Activated CD4-positive, alpha-beta T cell treated with anti-CD3 and anti-CD28 coated beads for 36 hours (primary cell): ENCODE results near the gene SCYGR1. TPM values are rescaled to one million over a fixed set of nuclear protein-coding genes. Genes with fewer than 3 reads are reported as not detected.
"Not testable (repeated sequence)": the region's sequence is repeated elsewhere in the genome, so short reads cannot be mapped to it uniquely, and the experiment has no call there.

Experiments
- ATAC-seq: fragments of 200-7000 bp; cut with Tn5 transposase; one replicate; pipeline ENCODE4 v1.10.0; 2021; ENCODE audit warnings: mild to moderate bottlenecking, moderate library complexity
- CTCF ChIA-PET: fragments of 350-600 bp; sonication (Branson Sonifier 250); formaldehyde crosslinking; loops from one replicate; lab custom pipeline; 2021; ENCODE audit warnings: antibody characterized with exemption; lab: Charles Lee
- POLR2A ChIA-PET: fragments of 350-600 bp; sonication (Branson Sonifier 250); formaldehyde crosslinking; loops from one replicate; lab custom pipeline; 2021; ENCODE audit warnings: antibody characterized with exemption, inconsistent platforms; lab: Charles Lee
- DNase-seq: peaks from one replicate; pipeline ENCODE4 v3.0.0-alpha.2; 2020
- H3K27ac Mint-ChIP-seq: one replicate; pipeline ENCODE4 v1.8.0; 2021; ENCODE audit warnings: mixed read lengths
- H3K27me3 Mint-ChIP-seq: one replicate; pipeline ENCODE4 v1.8.0; 2021; ENCODE audit warnings: mixed read lengths
- H3K36me3 Mint-ChIP-seq: one replicate; pipeline ENCODE4 v1.8.0; 2021; ENCODE audit warnings: low read depth, mixed read lengths
- H3K4me1 Mint-ChIP-seq: one replicate; pipeline ENCODE4 v1.8.0; 2021; ENCODE audit warnings: mixed read lengths
- H3K4me3 Mint-ChIP-seq: one replicate; pipeline ENCODE4 v1.8.0; 2021; ENCODE audit warnings: mild to moderate bottlenecking, moderate library complexity, mixed read lengths
- H3K9me3 Mint-ChIP-seq: one replicate; pipeline ENCODE4 v1.8.0; 2021; ENCODE audit warnings: low read depth, mixed read lengths
- intact Hi-C, 2 experiments: fragments of 100-400 bp; cut with DNase I in 1 of 2; cut with micrococcal nuclease in 1 of 2; formaldehyde crosslinking; loops; one replicate each; pipeline versions ENCODE4 v1.14.2 to v1.15.1; 2022 to 2024; cut with DNase I, micrococcal nuclease
- total RNA-seq, 2 experiments: library from RNA; stranded (reverse); gene quantifications; one replicate each; pipeline ENCODE4 v1.2.3, GENCODE V29; 2021

Gene SCYGR1
- total RNA-seq, result not detected

GRCh38 chr2:227387583-227387982 lies at the start of gene SCYGR1:
Gene SCYGR1 (minus strand): TSS chr2:227387949. CDS start chr2:227387949, 0 bp downstream.
- CTCF ChIA-PET, result interaction anchor here (0.5 kb wide), 1 partner anchor 250 kb away, joined by 5 read pairs; no protein-coding TSS in a partner anchor
- H3K27me3 Mint-ChIP-seq, H3K36me3 Mint-ChIP-seq, H3K27ac Mint-ChIP-seq, H3K9me3 Mint-ChIP-seq, intact Hi-C loops, H3K4me3 Mint-ChIP-seq, POLR2A ChIA-PET, DNase-seq, ATAC-seq: not testable (repeated sequence)
- peaks cover 14% of the 10 kb centered on the region for H3K4me1 Mint-ChIP-seq

GRCh38 chr2:227436436-227437174 lies 48.9 kb upstream of the SCYGR1 start:
- H3K4me3 Mint-ChIP-seq, result no peak overlapping the region

GRCh38 chr2:227433171-227433570 lies 45.4 kb upstream of the SCYGR1 start:
- Mint-ChIP-seq H3K4me1 (peaks cover 4% of the 10 kb centered on the region), H3K36me3 (peaks cover 14% of the 10 kb centered on the region), H3K4me3 (no peak overlapping the region), H3K27me3 (no peaks in the 10 kb centered on the region), H3K27ac (no peak overlapping the region), H3K9me3 (peaks cover 20% of the 10 kb centered on the region)
- POLR2A ChIA-PET, result no interaction called here
- intact Hi-C loops, result no loop called here
- DNase-seq (no peak), ATAC-seq (no peak)
- CTCF ChIA-PET, result interaction anchor here (0.9 kb wide), 1 partner anchor 164 kb away, joined by 3 read pairs; no protein-coding TSS in a partner anchor

More at GRCh38 chr2:227436436-227437174, 48.9 kb upstream of the SCYGR1 start:
- ATAC-seq, result no peak
- H3K4me1 Mint-ChIP-seq, result no peaks in the 10 kb centered on the region
- H3K9me3 Mint-ChIP-seq, result peaks cover 14% of the 10 kb centered on the region
- no peak for DNase-seq
- no peaks in the 10 kb centered on the region for H3K27me3 Mint-ChIP-seq
- H3K27ac Mint-ChIP-seq, result no peak overlapping the region
- peaks cover 11% of the 10 kb centered on the region for H3K36me3 Mint-ChIP-seq
- POLR2A ChIA-PET, result no interaction called here
- CTCF ChIA-PET, result no interaction called here
- intact Hi-C loops, result no loop called here

- ChIA-PET POLR2A (no interaction called here), CTCF (no interaction called here)
- H3K27ac Mint-ChIP-seq, result no peak overlapping the region
- no peaks in the 10 kb centered on the region for H3K27me3 Mint-ChIP-seq
- H3K4me3 Mint-ChIP-seq, result no peak overlapping the region
- ATAC-seq (no peak), DNase-seq (no peak)
- intact Hi-C loops, result no loop called here
- H3K9me3 Mint-ChIP-seq, result peaks cover 20% of the 10 kb centered on the region
- H3K4me1 Mint-ChIP-seq, result peaks cover 4% of the 10 kb centered on the region
- H3K36me3 Mint-ChIP-seq, result peaks cover 14% of the 10 kb centered on the region
Measured at GRCh38 chr2:227430639-227431038, 42.9 kb upstream of the SCYGR1 start.

- Mint-ChIP-seq H3K4me1 (peaks cover 4% of the 10 kb centered on the region), H3K27me3 (no peaks in the 10 kb centered on the region), H3K27ac (no peak overlapping the region), H3K36me3 (peaks cover 14% of the 10 kb centered on the region), H3K9me3 (peaks cover 20% of the 10 kb centered on the region), H3K4me3 (no peak overlapping the region)
- ChIA-PET POLR2A (no interaction called here), CTCF (no interaction called here)
- DNase-seq, result no peak
- no peak for ATAC-seq
- intact Hi-C loops, result no loop called here
Measured at GRCh38 chr2:227428731-227429285, 41.1 kb upstream of the SCYGR1 start.

- intact Hi-C loops, result no loop called here
- no peak for ATAC-seq
- H3K27ac Mint-ChIP-seq, result no peak overlapping the region
- H3K4me3 Mint-ChIP-seq, result no peak overlapping the region
- H3K9me3 Mint-ChIP-seq, result no peaks in the 10 kb centered on the region
- H3K27me3 Mint-ChIP-seq, result no peaks in the 10 kb centered on the region
- H3K4me1 Mint-ChIP-seq, result peaks cover 4% of the 10 kb centered on the region
- CTCF ChIA-PET, result interaction anchor here (1.0 kb wide), 1 partner anchor 17 kb away, joined by 3 read pairs; no protein-coding TSS in a partner anchor
- no peak for DNase-seq
- no peaks in the 10 kb centered on the region for H3K36me3 Mint-ChIP-seq
- POLR2A ChIA-PET, result interaction anchor here (0.6 kb wide), 1 partner anchor 901 kb away, joined by 3 read pairs; no protein-coding TSS in a partner anchor
Measured at GRCh38 chr2:227423656-227424499, 36.1 kb upstream of the SCYGR1 start.

GRCh38 chr2:227420087-227421052 lies 32.6 kb upstream of the SCYGR1 start:
- Mint-ChIP-seq H3K4me1 (peaks cover 13% of the 10 kb centered on the region), H3K9me3 (no peaks in the 10 kb centered on the region), H3K36me3 (no peaks in the 10 kb centered on the region), H3K4me3 (no peak overlapping the region), H3K27ac (no peak overlapping the region), H3K27me3 (no peaks in the 10 kb centered on the region)
- ChIA-PET POLR2A (no interaction called here), CTCF (interaction anchor here (0.6 to 1.1 kb wide), 2 partner anchors 22 to 53 kb away, joined by 3 read pairs; no protein-coding TSS in a partner anchor)
- no peak for ATAC-seq
- intact Hi-C loops, result no loop called here
- no peak for DNase-seq

- no peak overlapping the region for H3K4me3 Mint-ChIP-seq
- intact Hi-C loops, result no loop called here
- H3K4me1 Mint-ChIP-seq, result peaks cover 41% of the 10 kb centered on the region
- no peaks in the 10 kb centered on the region for H3K36me3 Mint-ChIP-seq
- H3K27ac Mint-ChIP-seq, result no peak overlapping the region
- H3K9me3 Mint-ChIP-seq, result no peaks in the 10 kb centered on the region
- no peak for DNase-seq
- ChIA-PET POLR2A (no interaction called here), CTCF (no interaction called here)
- H3K27me3 Mint-ChIP-seq, result no peaks in the 10 kb centered on the region
- ATAC-seq, result no peak
Measured at GRCh38 chr2:227416701-227417100, 29.0 kb upstream of the SCYGR1 start.

GRCh38 chr2:227415538-227416424 lies 28.0 kb upstream of the SCYGR1 start:
- ATAC-seq, result no peak
- H3K4me1 Mint-ChIP-seq, result peaks cover 50% of the 10 kb centered on the region
- H3K9me3 Mint-ChIP-seq, result no peaks in the 10 kb centered on the region
- CTCF ChIA-PET, result interaction anchor here (1.2 to 1.3 kb wide), 2 partner anchors 38 to 64 kb away, joined by 4 read pairs; no protein-coding TSS in a partner anchor
- H3K36me3 Mint-ChIP-seq, result no peaks in the 10 kb centered on the region
- no peak for DNase-seq
- H3K27me3 Mint-ChIP-seq, result no peaks in the 10 kb centered on the region
- POLR2A ChIA-PET, result no interaction called here
- H3K27ac Mint-ChIP-seq, result peak overlapping the region; percentile 80
- no peak overlapping the region for H3K4me3 Mint-ChIP-seq
- intact Hi-C loops, result no loop called here

- H3K27me3 Mint-ChIP-seq, result no peaks in the 10 kb centered on the region
- POLR2A ChIA-PET, result interaction anchor here (0.7 kb wide), 1 partner anchor 1773 kb away, joined by 3 read pairs; no protein-coding TSS in a partner anchor
- peak overlapping the region; percentile 80 for H3K27ac Mint-ChIP-seq
- no peak for DNase-seq
- intact Hi-C loops, result loop anchor here in 1 of 2 experiments (5.0 kb wide), 1 partner anchor 578 kb away; the partner anchor contains the start of gene RHBDD1
- no peaks in the 10 kb centered on the region for H3K36me3 Mint-ChIP-seq
- peaks cover 57% of the 10 kb centered on the region for H3K4me1 Mint-ChIP-seq
- no peak overlapping the region for H3K4me3 Mint-ChIP-seq
- CTCF ChIA-PET, result interaction anchor here (1.2 to 1.3 kb wide), 2 partner anchors 39 to 65 kb away, joined by 4 read pairs; no protein-coding TSS in a partner anchor
- no peak for ATAC-seq
- H3K9me3 Mint-ChIP-seq, result no peaks in the 10 kb centered on the region
Measured at GRCh38 chr2:227414846-227415245, 27.1 kb upstream of the SCYGR1 start.
